Right lobe of liver (tissue), 4 donors: ENCODE data around the gene GMPR.

Source experiments
- CTCF ChIP-seq, 4 donors: fragments of 200-600 bp in 3 of 4; fragments of 450-650 bp in 1 of 4; IDR thresholded peaks; one replicate each; pipeline versions ENCODE4 v1.5.1 to v1.8.0; 2016 to 2022; ENCODE audit warnings: antibody characterized with exemption in 4 of 4, mild to moderate bottlenecking in 2 of 4
- POLR2A ChIP-seq: fragments of 450-650 bp; IDR thresholded peaks from one replicate; pipeline ENCODE4 v1.6.1; 2017; ENCODE audit warnings: antibody characterized with exemption, mild to moderate bottlenecking
- donor health status: DM: no; HTN: no; CAD: no.
- donor health status: DM: no; HTN: no; CAD: no.
- donor health status: DM: no; HTN: yes; CAD: no.

- no peak for TF ChIP-seq CTCF (IDR thresholded peaks at IDR 0.05)
- TF ChIP-seq POLR2A, result no peak
These were observed 82.3 kb downstream of the GMPR start for GRCh38 chr6:16320533-16321340.
